Activated CD4-positive, alpha-beta T cell treated with anti-CD3 and anti-CD28 coated beads, Interleukin-2, amount 10 ng/mL, durations not matched to agents 7 days and 5 days (primary cell): ENCODE measurements around the gene PITPNM3. TPM values are rescaled to one million over a fixed set of nuclear protein-coding genes. Genes with fewer than 3 reads are reported as not detected.

Experiments
- CTCF ChIA-PET: fragments of 350-600 bp; sonication (Branson Sonifier 250); formaldehyde crosslinking; loops from one replicate; lab custom pipeline; 2021; ENCODE audit warnings: antibody characterized with exemption; lab: Charles Lee
- POLR2A ChIA-PET: fragments of 350-600 bp; sonication (Branson Sonifier 250); formaldehyde crosslinking; loops from one replicate; lab custom pipeline; 2021; ENCODE audit warnings: antibody characterized with exemption; lab: Charles Lee
- DNase-seq: peaks from one replicate; pipeline ENCODE4 v3.0.0-alpha.2; 2020
- H3K27ac Mint-ChIP-seq: one replicate; pipeline ENCODE4 v1.8.0; 2021; ENCODE audit warnings: mild to moderate bottlenecking, moderate library complexity, mixed read lengths
- H3K27me3 Mint-ChIP-seq: one replicate; pipeline ENCODE4 v1.8.0; 2021; ENCODE audit warnings: mixed read lengths
- H3K36me3 Mint-ChIP-seq: one replicate; pipeline ENCODE4 v1.8.0; 2021; ENCODE audit warnings: low read depth, mixed read lengths
- H3K4me1 Mint-ChIP-seq: one replicate; pipeline ENCODE4 v1.8.0; 2021; ENCODE audit warnings: mixed read lengths
- H3K4me3 Mint-ChIP-seq: one replicate; pipeline ENCODE4 v1.8.0; 2021; ENCODE audit warnings: mild to moderate bottlenecking, moderate library complexity, mixed read lengths
- H3K9me3 Mint-ChIP-seq: one replicate; pipeline ENCODE4 v1.8.0; 2021; ENCODE audit warnings: mixed read lengths
- total RNA-seq, 2 experiments: library from RNA; stranded (reverse); gene quantifications; one replicate each; pipeline ENCODE4 v1.2.3, GENCODE V29; 2021

The PITPNM3 gene
- total RNA-seq, 2 experiments from 2014 or later: 0.33 to 0.37 TPM

GRCh38 chr17:6471531-6472465, 84.6 kb downstream of the PITPNM3 start:
- CTCF ChIA-PET: interaction anchor here (1.5 to 2.4 kb wide), 2 partner anchors 11 to 17 kb away, joined by 4 to 9 read pairs; no protein-coding TSS in a partner anchor
- H3K4me3 Mint-ChIP-seq: no peak overlapping the region
- no peaks in the 10 kb centered on the region for H3K9me3 Mint-ChIP-seq
- no peaks in the 10 kb centered on the region for H3K27me3 Mint-ChIP-seq
- POLR2A ChIA-PET: no interaction called here
- H3K27ac Mint-ChIP-seq: no peak overlapping the region
- H3K36me3 Mint-ChIP-seq: no peaks in the 10 kb centered on the region
- no peak for DNase-seq
- no peaks in the 10 kb centered on the region for H3K4me1 Mint-ChIP-seq

GRCh38 chr17:6470751-6471521, 85.4 kb downstream of the PITPNM3 start:
- no peaks in the 10 kb centered on the region for H3K27me3 Mint-ChIP-seq
- no peak overlapping the region for H3K27ac Mint-ChIP-seq
- no peaks in the 10 kb centered on the region for H3K9me3 Mint-ChIP-seq
- no peak for DNase-seq
- CTCF ChIA-PET: interaction anchor here (0.5 to 1.5 kb wide), 2 partner anchors 18 to 180 kb away, joined by 3 to 4 read pairs; partner anchors contain the start of gene MED31
- no peaks in the 10 kb centered on the region for H3K36me3 Mint-ChIP-seq
- H3K4me3 Mint-ChIP-seq: no peak overlapping the region
- no peaks in the 10 kb centered on the region for H3K4me1 Mint-ChIP-seq
- POLR2A ChIA-PET: no interaction called here

- no peaks in the 10 kb centered on the region for H3K9me3 Mint-ChIP-seq
- no peak overlapping the region for H3K4me3 Mint-ChIP-seq
- CTCF ChIA-PET: interaction anchor here (0.5 kb wide), 1 partner anchor 181 kb away, joined by 3 read pairs; the partner anchor contains the start of gene MED31
- no peaks in the 10 kb centered on the region for H3K36me3 Mint-ChIP-seq
- no peak overlapping the region for H3K27ac Mint-ChIP-seq
- no peak for DNase-seq
- H3K27me3 Mint-ChIP-seq: no peaks in the 10 kb centered on the region
- H3K4me1 Mint-ChIP-seq: no peaks in the 10 kb centered on the region
- POLR2A ChIA-PET: no interaction called here
Measured at GRCh38 chr17:6470146-6470718, 86.1 kb downstream of the PITPNM3 start.

- Mint-ChIP-seq H3K4me3 (no peak overlapping the region), H3K9me3 (no peaks in the 10 kb centered on the region), H3K36me3 (no peaks in the 10 kb centered on the region), H3K27me3 (no peaks in the 10 kb centered on the region), H3K27ac (no peak overlapping the region), H3K4me1 (no peaks in the 10 kb centered on the region)
- POLR2A ChIA-PET: no interaction called here
- CTCF ChIA-PET: no interaction called here
- no peak for DNase-seq
Measured at GRCh38 chr17:6468051-6468790, 88.1 kb downstream of the PITPNM3 start.

- H3K27ac Mint-ChIP-seq: no peak overlapping the region
- ChIA-PET POLR2A (no interaction called here), CTCF (no interaction called here)
- DNase-seq: no peak
- no peaks in the 10 kb centered on the region for H3K9me3 Mint-ChIP-seq
- no peaks in the 10 kb centered on the region for H3K27me3 Mint-ChIP-seq
- H3K4me3 Mint-ChIP-seq: no peak overlapping the region
- H3K36me3 Mint-ChIP-seq: no peaks in the 10 kb centered on the region
- H3K4me1 Mint-ChIP-seq: no peaks in the 10 kb centered on the region
Measured at GRCh38 chr17:6467567-6467966, 88.8 kb downstream of the PITPNM3 start.

GRCh38 chr17:6465206-6466003, 91.0 kb downstream of the PITPNM3 start:
- DNase-seq: no peak
- Mint-ChIP-seq H3K36me3 (no peaks in the 10 kb centered on the region), H3K9me3 (no peaks in the 10 kb centered on the region), H3K4me1 (peaks cover 10% of the 10 kb centered on the region), H3K4me3 (no peak overlapping the region), H3K27ac (no peak overlapping the region), H3K27me3 (no peaks in the 10 kb centered on the region)
- POLR2A ChIA-PET: no interaction called here
- CTCF ChIA-PET: no interaction called here

GRCh38 chr17:6464446-6465041, 91.8 kb downstream of the PITPNM3 start:
- H3K27me3 Mint-ChIP-seq: peaks cover 3% of the 10 kb centered on the region
- H3K9me3 Mint-ChIP-seq: no peaks in the 10 kb centered on the region
- ChIA-PET POLR2A (no interaction called here), CTCF (no interaction called here)
- no peak overlapping the region for H3K27ac Mint-ChIP-seq
- no peaks in the 10 kb centered on the region for H3K36me3 Mint-ChIP-seq
- no peak for DNase-seq
- no peak overlapping the region for H3K4me3 Mint-ChIP-seq
- peaks cover 10% of the 10 kb centered on the region for H3K4me1 Mint-ChIP-seq

- Mint-ChIP-seq H3K4me3 (no peak overlapping the region), H3K9me3 (no peaks in the 10 kb centered on the region), H3K27me3 (peaks cover 3% of the 10 kb centered on the region), H3K4me1 (peaks cover 10% of the 10 kb centered on the region), H3K36me3 (no peaks in the 10 kb centered on the region), H3K27ac (no peak overlapping the region)
- no peak for DNase-seq
- ChIA-PET POLR2A (no interaction called here), CTCF (interaction anchor here (1.9 kb wide), 1 partner anchor 9 kb away, joined by 6 read pairs; no protein-coding TSS in a partner anchor)
Measured at GRCh38 chr17:6463616-6464445, 92.5 kb downstream of the PITPNM3 start.

- Mint-ChIP-seq H3K4me3 (no peak overlapping the region), H3K36me3 (no peaks in the 10 kb centered on the region), H3K27me3 (peaks cover 3% of the 10 kb centered on the region), H3K4me1 (peaks cover 10% of the 10 kb centered on the region), H3K9me3 (no peaks in the 10 kb centered on the region), H3K27ac (no peak overlapping the region)
- no peak for DNase-seq
- CTCF ChIA-PET: interaction anchor here (1.9 kb wide), 1 partner anchor 11 kb away, joined by 6 read pairs; no protein-coding TSS in a partner anchor
- POLR2A ChIA-PET: no interaction called here
Measured at GRCh38 chr17:6462692-6463091, 93.7 kb downstream of the PITPNM3 start.

- CTCF ChIA-PET: interaction anchor here (0.6 to 1.9 kb wide), 2 partner anchors 11 to 43 kb away, joined by 3 to 6 read pairs; no protein-coding TSS in a partner anchor
Measured at GRCh38 chr17:6461792-6462524, 94.4 kb downstream of the PITPNM3 start.

More at GRCh38 chr17:6461792-6462524, 94.4 kb downstream of the PITPNM3 start:
- Mint-ChIP-seq H3K9me3 (no peaks in the 10 kb centered on the region), H3K36me3 (no peaks in the 10 kb centered on the region), H3K27ac (no peak overlapping the region), H3K27me3 (peaks cover 3% of the 10 kb centered on the region), H3K4me3 (no peak overlapping the region), H3K4me1 (peaks cover 13% of the 10 kb centered on the region)
- POLR2A ChIA-PET: no interaction called here
- DNase-seq: no peak
